Measurements from ENCODE around the gene DBH.

DBH gene

DNA sequence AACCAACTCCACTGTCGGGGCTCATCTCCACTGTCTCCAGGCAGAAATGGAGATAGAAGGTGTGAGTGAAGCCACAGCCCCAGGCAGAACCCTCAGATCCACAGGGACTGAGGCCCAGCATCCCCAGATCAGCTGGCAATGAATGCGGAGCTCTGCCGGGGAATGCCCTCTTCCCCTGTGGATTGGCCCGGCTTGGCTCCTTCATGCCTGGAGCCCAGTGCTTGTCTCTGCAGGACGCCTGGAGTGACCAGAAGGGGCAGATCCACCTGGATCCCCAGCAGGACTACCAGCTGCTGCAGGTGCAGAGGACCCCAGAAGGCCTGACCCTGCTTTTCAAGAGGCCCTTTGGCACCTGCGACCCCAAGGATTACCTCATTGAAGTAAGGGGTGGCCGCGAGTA is 3.5 kb downstream of the DBH start:
- no peaks in the 10 kb centered on the region for H3K27me3 Mint-ChIP-seq (ENCODE audit: low read depth)
- H3K4me1 Mint-ChIP-seq (ENCODE audit: low read depth) = no peaks in the 10 kb centered on the region
- H3K36me3 Mint-ChIP-seq (ENCODE audit: low read depth) = no peaks in the 10 kb centered on the region
- H3K27ac Mint-ChIP-seq = no peak overlapping the region
- no peak overlapping the region for H3K4me3 Mint-ChIP-seq
- DNase-seq (ENCODE audit: low spot score) = no peak
- H3K9me3 Mint-ChIP-seq = no peaks in the 10 kb centered on the region

DNA sequence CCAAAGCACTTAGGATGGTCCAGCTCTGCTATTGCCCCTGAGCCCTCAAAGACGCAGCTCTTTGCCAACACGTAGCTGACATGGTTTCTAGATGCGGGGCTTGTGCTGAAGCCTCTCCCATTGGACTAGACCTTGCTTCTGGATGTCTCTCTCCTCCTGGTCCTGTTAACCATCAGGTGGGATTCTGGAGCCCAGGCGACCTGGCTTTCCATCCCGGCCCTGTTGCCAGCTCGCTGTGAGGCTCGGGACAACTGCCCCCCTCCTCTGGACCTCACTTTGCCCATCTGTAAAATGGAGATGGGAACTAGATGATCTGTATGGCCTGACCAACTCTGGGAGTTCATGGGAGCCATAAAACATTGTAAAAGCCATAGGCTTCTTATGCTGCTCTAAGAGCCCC is 4.0 kb downstream of the DBH start:
- Mint-ChIP-seq H3K4me1 (ENCODE audit: low read depth) (no peaks in the 10 kb centered on the region), H3K27ac (no peak overlapping the region), H3K9me3 (no peaks in the 10 kb centered on the region), H3K4me3 (no peak overlapping the region), H3K36me3 (ENCODE audit: low read depth) (no peaks in the 10 kb centered on the region), H3K27me3 (ENCODE audit: low read depth) (no peaks in the 10 kb centered on the region)
- no peak for DNase-seq (ENCODE audit: low spot score)

DNA sequence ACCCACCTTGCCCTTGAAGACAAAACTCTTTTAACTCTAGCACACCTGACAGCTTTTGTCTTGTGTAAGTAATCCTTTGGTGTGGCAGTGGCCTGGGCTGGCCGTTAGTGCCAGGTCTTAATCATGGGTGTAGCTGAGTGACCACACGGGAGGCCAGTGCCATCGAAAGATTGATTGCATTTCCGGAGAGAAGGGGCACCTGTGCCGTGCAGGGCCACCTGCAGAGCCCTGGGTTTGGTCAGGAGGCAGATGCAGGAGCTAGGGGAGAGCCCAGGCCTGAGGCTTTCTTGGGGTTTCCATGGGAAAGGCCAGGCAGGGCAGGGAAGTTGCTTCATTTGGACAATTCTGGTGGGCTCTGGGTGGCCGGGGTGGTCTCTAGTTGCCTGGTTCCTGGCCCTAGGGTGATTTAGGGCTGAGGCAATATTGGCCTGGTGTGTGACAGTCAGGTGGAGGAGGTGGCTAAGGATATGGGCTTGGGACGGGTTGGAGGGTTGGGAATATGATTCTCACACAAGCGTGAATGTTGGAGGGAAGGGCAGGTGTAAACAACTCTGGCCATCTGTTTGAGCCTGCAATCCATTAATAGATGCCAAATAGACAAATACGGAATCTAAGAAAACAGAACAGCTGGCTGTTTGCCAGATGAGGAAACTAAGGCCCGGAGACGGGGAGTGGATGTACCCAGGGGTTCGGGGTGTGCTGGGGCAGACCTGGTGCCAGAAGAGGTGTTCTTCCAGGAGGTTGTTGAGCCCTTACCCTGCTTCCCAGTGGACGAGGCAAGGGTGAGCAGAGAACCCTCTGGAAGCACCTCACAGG is 4.6 kb downstream of the DBH start:
- H3K4me3 Mint-ChIP-seq = no peak overlapping the region
- H3K4me1 Mint-ChIP-seq (ENCODE audit: low read depth) = no peaks in the 10 kb centered on the region
- no peaks in the 10 kb centered on the region for H3K36me3 Mint-ChIP-seq (ENCODE audit: low read depth)
- no peak overlapping the region for H3K27ac Mint-ChIP-seq
- H3K9me3 Mint-ChIP-seq = no peaks in the 10 kb centered on the region
- H3K27me3 Mint-ChIP-seq (ENCODE audit: low read depth) = no peaks in the 10 kb centered on the region
- no peak for DNase-seq (ENCODE audit: low spot score)

DNA sequence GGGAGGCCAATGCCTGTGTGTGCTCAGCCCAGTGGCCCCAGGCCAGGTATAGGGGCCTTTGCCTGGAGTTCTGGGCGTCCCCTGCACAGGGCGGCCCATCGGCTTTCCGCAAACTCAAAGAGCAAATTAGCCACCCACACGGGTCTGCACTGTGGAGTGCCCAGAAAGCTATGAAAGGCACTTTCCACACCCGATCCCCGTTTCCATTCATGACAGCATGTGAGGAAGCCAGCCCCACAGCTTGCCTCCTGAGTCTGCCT is 5.2 kb downstream of the DBH start:
- H3K27me3 Mint-ChIP-seq (ENCODE audit: low read depth) = no peaks in the 10 kb centered on the region
- H3K9me3 Mint-ChIP-seq = no peaks in the 10 kb centered on the region
- H3K27ac Mint-ChIP-seq = no peak overlapping the region
- no peaks in the 10 kb centered on the region for H3K4me1 Mint-ChIP-seq (ENCODE audit: low read depth)
- no peak for DNase-seq (ENCODE audit: low spot score)
- H3K36me3 Mint-ChIP-seq (ENCODE audit: low read depth) = no peaks in the 10 kb centered on the region
- H3K4me3 Mint-ChIP-seq = no peak overlapping the region

DNA sequence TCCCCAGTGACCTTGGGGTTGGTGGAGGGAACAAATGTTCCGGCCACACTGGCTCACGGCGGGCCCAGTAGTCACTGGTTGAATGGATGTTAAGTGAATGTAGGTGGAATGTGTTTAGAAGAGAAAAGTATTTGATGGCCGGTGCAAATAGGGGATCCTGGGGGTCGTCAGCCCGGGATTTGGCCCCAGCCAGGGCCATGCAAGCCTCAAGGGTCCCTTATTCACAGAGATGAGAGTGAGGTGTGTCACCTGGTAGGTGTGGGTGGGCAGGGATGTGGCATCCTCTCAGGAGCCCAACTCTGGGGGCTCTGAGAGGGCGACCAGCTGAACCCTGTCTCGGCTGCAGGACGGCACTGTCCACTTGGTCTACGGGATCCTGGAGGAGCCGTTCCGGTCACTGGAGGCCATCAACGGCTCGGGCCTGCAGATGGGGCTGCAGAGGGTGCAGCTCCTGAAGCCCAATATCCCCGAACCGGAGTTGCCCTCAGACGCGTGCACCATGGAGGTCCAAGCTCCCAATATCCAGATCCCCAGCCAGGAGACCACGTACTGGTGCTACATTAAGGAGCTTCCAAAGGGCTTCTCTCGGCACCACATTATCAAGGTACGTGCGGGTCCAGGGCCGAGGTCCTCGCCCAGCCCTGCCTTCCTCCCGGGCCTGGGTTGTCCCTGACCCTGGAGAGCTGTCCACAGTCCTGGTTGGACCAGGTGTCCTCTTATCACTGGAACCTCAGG is 5.9 kb downstream of the DBH start:
- H3K9me3 Mint-ChIP-seq = no peaks in the 10 kb centered on the region
- no peaks in the 10 kb centered on the region for H3K4me1 Mint-ChIP-seq (ENCODE audit: low read depth)
- no peaks in the 10 kb centered on the region for H3K36me3 Mint-ChIP-seq (ENCODE audit: low read depth)
- no peak overlapping the region for H3K27ac Mint-ChIP-seq
- no peak overlapping the region for H3K4me3 Mint-ChIP-seq
- DNase-seq (ENCODE audit: low spot score) = no peak
- no peaks in the 10 kb centered on the region for H3K27me3 Mint-ChIP-seq (ENCODE audit: low read depth)

DNA sequence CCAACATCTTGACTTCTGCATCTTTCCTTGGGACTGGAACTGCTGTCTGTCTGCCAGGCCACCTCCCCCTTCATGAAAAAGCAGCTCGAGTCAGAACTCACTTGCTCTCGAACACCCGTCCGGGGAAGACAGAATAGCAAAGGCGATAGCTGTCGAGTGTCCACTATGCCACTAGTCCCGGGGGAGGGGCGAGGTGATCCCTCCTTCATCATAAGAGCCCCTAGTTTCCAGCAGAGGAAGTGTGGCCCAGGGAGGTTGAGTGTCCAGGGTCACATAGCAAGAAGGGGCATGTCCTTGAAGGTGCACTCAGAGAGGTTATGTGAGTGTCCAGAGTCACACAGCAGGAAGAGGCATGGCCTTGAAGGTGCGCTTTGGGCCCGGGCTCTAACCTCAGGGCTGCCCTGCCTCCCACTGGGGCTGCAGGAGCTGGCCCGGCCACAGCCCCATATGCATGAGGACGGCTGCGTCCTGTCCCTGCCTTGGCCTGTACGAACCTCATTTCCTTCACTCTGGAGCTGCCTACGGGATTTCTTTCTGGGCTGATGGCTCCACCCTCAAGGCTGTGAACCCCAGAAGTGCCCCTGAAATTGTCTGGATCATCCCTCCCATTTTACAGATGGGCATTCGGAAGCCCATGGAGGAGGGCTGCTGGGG is 6.7 kb downstream of the DBH start:
- no peak overlapping the region for H3K4me3 Mint-ChIP-seq
- DNase-seq (ENCODE audit: low spot score) = no peak
- H3K36me3 Mint-ChIP-seq (ENCODE audit: low read depth) = no peaks in the 10 kb centered on the region
- no peaks in the 10 kb centered on the region for H3K9me3 Mint-ChIP-seq
- no peak overlapping the region for H3K27ac Mint-ChIP-seq
- H3K27me3 Mint-ChIP-seq (ENCODE audit: low read depth) = no peaks in the 10 kb centered on the region
- H3K4me1 Mint-ChIP-seq (ENCODE audit: low read depth) = no peaks in the 10 kb centered on the region

DNA sequence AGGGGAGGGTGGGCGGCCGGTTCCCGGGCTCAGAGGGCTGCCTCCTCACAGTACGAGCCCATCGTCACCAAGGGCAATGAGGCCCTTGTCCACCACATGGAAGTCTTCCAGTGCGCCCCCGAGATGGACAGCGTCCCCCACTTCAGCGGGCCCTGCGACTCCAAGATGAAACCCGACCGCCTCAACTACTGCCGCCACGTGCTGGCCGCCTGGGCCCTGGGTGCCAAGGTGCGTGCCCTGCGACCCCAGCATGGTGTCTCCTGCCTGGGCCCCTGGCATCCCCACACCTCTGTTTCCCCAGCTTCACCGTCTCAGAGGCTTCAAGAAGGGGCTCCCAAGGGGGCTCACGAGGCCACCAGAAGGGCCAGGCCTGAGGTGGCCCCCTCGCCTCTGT is 7.2 kb downstream of the DBH start:
- H3K4me1 Mint-ChIP-seq (ENCODE audit: low read depth) = no peaks in the 10 kb centered on the region
- no peak overlapping the region for H3K4me3 Mint-ChIP-seq
- H3K27me3 Mint-ChIP-seq (ENCODE audit: low read depth) = no peaks in the 10 kb centered on the region
- H3K27ac Mint-ChIP-seq = no peak overlapping the region
- no peak for DNase-seq (ENCODE audit: low spot score)
- H3K9me3 Mint-ChIP-seq = no peaks in the 10 kb centered on the region
- H3K36me3 Mint-ChIP-seq (ENCODE audit: low read depth) = no peaks in the 10 kb centered on the region

DNA sequence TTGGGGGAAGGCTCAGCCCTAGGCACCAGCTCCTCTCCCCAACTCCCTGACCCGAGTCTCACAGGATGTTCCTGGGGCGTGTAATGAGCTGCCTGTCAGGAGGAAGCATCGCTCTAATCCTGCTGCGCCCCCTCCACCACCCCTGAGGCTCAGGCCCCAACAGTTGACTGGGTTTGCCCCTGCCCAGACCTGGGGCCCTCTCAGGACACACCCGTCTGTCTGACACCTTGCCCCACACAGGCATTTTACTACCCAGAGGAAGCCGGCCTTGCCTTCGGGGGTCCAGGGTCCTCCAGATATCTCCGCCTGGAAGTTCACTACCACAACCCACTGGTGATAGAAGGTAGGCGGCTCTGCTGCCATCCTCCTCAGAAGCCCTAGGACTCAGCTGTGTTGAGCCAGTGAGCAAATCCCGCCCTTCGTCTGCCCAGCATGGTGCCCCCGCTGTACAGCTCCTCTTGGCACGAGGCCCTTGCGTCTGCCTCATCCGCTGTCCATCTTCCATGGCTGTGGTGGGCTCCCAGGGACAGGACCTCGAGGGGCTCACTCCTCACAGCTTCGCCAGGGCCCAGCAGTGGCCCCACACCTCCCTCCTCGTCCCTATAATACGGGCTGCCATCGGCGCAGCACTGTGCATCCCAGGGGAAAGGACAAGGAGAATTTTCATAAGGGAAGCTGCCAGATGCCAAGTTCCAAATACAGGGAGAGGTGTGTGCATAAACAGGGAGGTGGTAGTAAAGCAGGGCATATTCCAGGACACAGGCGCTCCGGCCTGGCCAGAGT is 8.0 kb downstream of the DBH start:
- Mint-ChIP-seq H3K27me3 (ENCODE audit: low read depth) (no peaks in the 10 kb centered on the region), H3K27ac (no peak overlapping the region), H3K9me3 (no peaks in the 10 kb centered on the region), H3K4me3 (no peak overlapping the region), H3K36me3 (ENCODE audit: low read depth) (no peaks in the 10 kb centered on the region), H3K4me1 (ENCODE audit: low read depth) (no peaks in the 10 kb centered on the region)
- DNase-seq (ENCODE audit: low spot score) = no peak

DNA sequence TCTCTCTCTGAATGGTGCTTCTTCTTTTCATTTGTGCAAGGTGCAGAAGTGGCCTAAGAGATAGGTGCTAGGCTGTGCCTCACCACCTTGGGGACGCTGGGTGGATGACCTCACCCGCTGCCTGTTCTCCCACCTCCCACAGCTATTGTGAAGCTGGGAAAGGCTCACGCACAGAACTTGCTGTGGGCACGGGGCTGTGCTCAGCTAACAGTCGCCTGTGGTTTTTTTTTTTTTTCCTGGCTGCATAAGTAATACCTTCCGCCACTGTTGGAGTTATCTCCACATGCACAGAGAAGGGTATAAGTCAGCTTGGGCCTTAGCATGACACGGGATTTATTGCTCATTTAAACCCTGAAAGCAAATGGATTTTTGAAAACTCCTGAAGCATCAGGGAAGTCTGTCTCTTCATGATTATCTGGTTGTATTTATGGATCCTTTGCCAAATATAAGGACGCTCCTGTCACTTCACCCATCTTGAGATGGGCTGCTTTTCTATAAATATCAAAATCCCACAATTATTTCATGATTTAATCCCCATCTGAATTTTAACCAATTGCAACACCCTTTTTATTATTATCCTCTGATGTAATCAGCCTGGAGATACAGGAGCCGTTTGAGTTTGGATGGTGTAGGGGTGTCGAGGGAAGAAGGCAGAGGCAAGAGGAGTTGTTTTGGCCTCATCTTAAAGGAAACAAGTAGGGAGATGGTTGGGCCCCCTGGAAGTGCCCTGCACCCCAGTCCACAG is 9.0 kb downstream of the DBH start:
- no peaks in the 10 kb centered on the region for H3K27me3 Mint-ChIP-seq (ENCODE audit: low read depth)
- no peak overlapping the region for H3K27ac Mint-ChIP-seq
- no peak for DNase-seq (ENCODE audit: low spot score)

DNA sequence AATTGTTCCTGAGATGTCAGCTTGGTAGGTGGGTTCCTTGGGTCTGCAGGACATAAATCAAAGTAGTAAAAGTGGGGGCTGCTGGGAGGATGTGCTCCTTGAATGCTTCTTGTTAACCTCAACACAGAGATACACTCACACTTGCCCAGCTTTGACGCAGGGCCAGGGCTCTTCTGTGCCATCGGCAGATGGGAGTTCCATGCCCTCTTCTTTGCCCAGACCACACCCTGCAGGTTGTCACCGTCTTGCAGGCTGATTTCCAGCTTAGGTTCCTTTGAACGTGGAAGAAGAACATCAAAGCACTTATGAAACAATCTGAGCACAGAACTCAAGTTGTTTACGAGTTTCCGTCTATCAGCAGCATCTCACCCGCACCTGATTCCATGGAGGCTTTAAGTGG is 11.0 kb downstream of the DBH start:
- H3K4me3 Mint-ChIP-seq = no peak overlapping the region
- no peaks in the 10 kb centered on the region for H3K36me3 Mint-ChIP-seq (ENCODE audit: low read depth)
- no peaks in the 10 kb centered on the region for H3K4me1 Mint-ChIP-seq (ENCODE audit: low read depth)
- no peak overlapping the region for H3K27ac Mint-ChIP-seq
- no peaks in the 10 kb centered on the region for H3K27me3 Mint-ChIP-seq (ENCODE audit: low read depth)
- no peak for DNase-seq (ENCODE audit: low spot score)
- H3K9me3 Mint-ChIP-seq = no peaks in the 10 kb centered on the region

More for the DNA sequence above, 9.0 kb downstream of the DBH start:
- no peaks in the 10 kb centered on the region for H3K4me1 Mint-ChIP-seq (ENCODE audit: low read depth)
- H3K9me3 Mint-ChIP-seq = no peaks in the 10 kb centered on the region
- no peaks in the 10 kb centered on the region for H3K36me3 Mint-ChIP-seq (ENCODE audit: low read depth)
- H3K4me3 Mint-ChIP-seq = no peak overlapping the region

DNA sequence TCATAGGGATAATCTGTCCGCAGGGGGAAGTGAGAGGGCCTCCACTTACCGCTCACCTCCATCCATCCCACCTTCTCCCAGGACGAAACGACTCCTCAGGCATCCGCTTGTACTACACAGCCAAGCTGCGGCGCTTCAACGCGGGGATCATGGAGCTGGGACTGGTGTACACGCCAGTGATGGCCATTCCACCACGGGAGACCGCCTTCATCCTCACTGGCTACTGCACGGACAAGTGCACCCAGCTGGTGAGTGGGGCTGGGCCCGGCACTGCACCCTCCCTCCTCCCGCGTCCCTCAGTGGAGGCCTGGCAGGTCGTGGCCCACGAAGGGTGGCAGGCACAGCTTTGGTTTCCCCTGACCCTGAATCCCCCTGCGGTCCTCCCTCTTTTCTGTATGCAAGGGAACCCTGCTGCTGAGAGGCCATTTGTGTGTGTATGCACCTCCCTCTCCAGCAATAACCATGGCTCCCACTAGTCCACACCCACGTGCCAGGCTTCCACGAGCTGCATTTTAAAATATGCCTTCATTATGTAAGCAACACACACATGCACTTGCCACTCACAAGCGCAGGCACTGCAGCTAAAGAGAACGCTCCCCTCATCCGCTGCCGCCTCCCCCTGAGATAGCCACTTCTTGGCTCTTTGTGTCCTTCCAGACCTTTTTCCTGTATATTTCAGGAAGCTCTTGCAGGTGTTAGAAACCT is 11.8 kb downstream of the DBH start:
- DNase-seq (ENCODE audit: low spot score) = no peak
- Mint-ChIP-seq H3K36me3 (ENCODE audit: low read depth) (no peaks in the 10 kb centered on the region), H3K27ac (no peak overlapping the region), H3K9me3 (no peaks in the 10 kb centered on the region), H3K4me3 (no peak overlapping the region), H3K4me1 (ENCODE audit: low read depth) (no peaks in the 10 kb centered on the region), H3K27me3 (ENCODE audit: low read depth) (no peaks in the 10 kb centered on the region)

DNA sequence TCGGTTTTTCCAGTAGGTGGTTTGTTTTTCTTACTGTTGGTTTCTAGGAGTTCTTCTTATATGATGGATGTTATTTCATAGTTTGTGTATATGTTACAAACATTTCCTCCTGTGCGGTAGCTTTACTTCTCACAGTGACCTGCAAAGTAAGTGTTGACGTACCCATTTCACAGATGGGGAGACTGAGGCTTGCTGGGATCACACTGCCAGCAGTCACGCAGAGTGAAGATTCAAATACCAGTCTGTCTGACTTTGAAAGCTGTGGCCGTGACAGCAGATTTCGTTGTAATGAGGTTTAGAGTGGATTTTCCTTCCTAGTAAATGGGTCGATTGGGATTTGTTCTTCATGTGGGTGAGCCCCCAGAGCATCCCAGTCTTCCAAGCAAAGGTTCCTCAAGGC is 13.0 kb downstream of the DBH start:
- Mint-ChIP-seq H3K27ac (no peak overlapping the region), H3K4me1 (ENCODE audit: low read depth) (no peaks in the 10 kb centered on the region), H3K9me3 (no peaks in the 10 kb centered on the region), H3K27me3 (ENCODE audit: low read depth) (peaks cover 4% of the 10 kb centered on the region), H3K4me3 (no peak overlapping the region), H3K36me3 (ENCODE audit: low read depth) (no peaks in the 10 kb centered on the region)
- no peak for DNase-seq (ENCODE audit: low spot score)

DNA sequence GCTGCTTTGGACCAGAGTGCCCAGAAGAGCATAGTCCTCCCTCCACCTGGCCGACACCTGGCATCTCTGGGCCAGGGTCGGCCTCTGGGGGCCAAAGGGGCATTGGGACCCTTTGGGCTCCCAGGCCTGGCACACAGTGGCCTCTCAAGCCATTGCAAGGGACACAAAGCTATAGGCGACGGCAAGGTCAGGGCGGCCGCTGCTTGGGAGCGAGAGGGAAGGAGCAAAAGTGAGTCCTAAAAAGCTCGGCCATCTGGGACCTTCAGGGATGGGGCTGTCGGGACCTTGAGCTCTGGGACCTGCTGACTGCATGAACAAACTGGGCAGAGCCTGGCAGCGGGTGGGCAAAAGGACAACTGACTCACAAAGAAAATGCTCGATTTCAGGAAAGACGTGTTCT is 13.9 kb downstream of the DBH start:
- Mint-ChIP-seq H3K4me3 (no peak overlapping the region), H3K36me3 (ENCODE audit: low read depth) (no peaks in the 10 kb centered on the region), H3K27ac (no peak overlapping the region), H3K9me3 (no peaks in the 10 kb centered on the region), H3K27me3 (ENCODE audit: low read depth) (peaks cover 7% of the 10 kb centered on the region), H3K4me1 (ENCODE audit: low read depth) (no peaks in the 10 kb centered on the region)
- no peak for DNase-seq (ENCODE audit: low spot score)
